ENCODE results near the gene OCA2. TPM values are rescaled to one million over a fixed set of nuclear protein-coding genes. Genes with fewer than 3 reads are reported as not detected.
"Not testable (repeated sequence)": the region's sequence is repeated elsewhere in the genome, so short reads cannot be mapped to it uniquely, and the experiment has no call there.

The OCA2 gene
- total RNA-seq (2014; rRNA removed): 0.23 TPM in 1 of 2 replicates, not detected in the other
- polyA plus RNA-seq (2012): 0.04 TPM

GRCh38 chr15:28098766-28099554, at the start of gene OCA2:
Gene OCA2 (minus strand): TSS chr15:28099315. CDS start chr15:28081874, 17,441 bp downstream.
- DNase-seq (ENCODE audit: low read depth): peak; percentile 67

GRCh38 chr15:28147801-28148200, 48.7 kb upstream of the OCA2 start:
- DNase-seq (ENCODE audit: low read depth): no peak

- not testable (repeated sequence) for DNase-seq (ENCODE audit: low read depth)
These were observed 46.3 kb upstream of the OCA2 start for GRCh38 chr15:28145419-28145818.

- DNase-seq (ENCODE audit: low read depth): no peak
These were observed 40.9 kb upstream of the OCA2 start for GRCh38 chr15:28140062-28140461.

- DNase-seq (ENCODE audit: low read depth): not testable (repeated sequence)
These were observed 38.4 kb upstream of the OCA2 start for GRCh38 chr15:28137408-28138039.

GRCh38 chr15:28136236-28136904, 37.3 kb upstream of the OCA2 start:
- not testable (repeated sequence) for DNase-seq (ENCODE audit: low read depth)

- DNase-seq (ENCODE audit: low read depth): no peak
These were observed 34.2 kb upstream of the OCA2 start for GRCh38 chr15:28133281-28133680.

- peak; percentile 77 for DNase-seq (ENCODE audit: low read depth)
These were observed 33.6 kb upstream of the OCA2 start for GRCh38 chr15:28132524-28133275.

GRCh38 chr15:28131946-28132345, 32.8 kb upstream of the OCA2 start:
- DNase-seq (ENCODE audit: low read depth): no peak

GRCh38 chr15:28131400-28131799, 32.3 kb upstream of the OCA2 start:
- DNase-seq (ENCODE audit: low read depth): no peak

GRCh38 chr15:28130651-28131050, 31.5 kb upstream of the OCA2 start:
- DNase-seq (ENCODE audit: low read depth): no peak

GRCh38 chr15:28129231-28129848, 30.2 kb upstream of the OCA2 start:
- DNase-seq (ENCODE audit: low read depth): no peak

GRCh38 chr15:28128031-28128430, 28.9 kb upstream of the OCA2 start:
- DNase-seq (ENCODE audit: low read depth): no peak

- DNase-seq (ENCODE audit: low read depth): no peak
These were observed 27.9 kb upstream of the OCA2 start for GRCh38 chr15:28127036-28127435.

- peak; percentile 59 for DNase-seq (ENCODE audit: low read depth)
These were observed 26.8 kb upstream of the OCA2 start for GRCh38 chr15:28125673-28126651.

- DNase-seq (ENCODE audit: low read depth): no peak
These were observed 25.7 kb upstream of the OCA2 start for GRCh38 chr15:28124841-28125240.

GRCh38 chr15:28123408-28124023, 24.4 kb upstream of the OCA2 start:
- peak; percentile 78 for DNase-seq (ENCODE audit: low read depth)

GRCh38 chr15:28122038-28122949, 23.2 kb upstream of the OCA2 start:
- no peak for DNase-seq (ENCODE audit: low read depth)
